Erythroblast (primary cell): ENCODE data around the gene FBLN7.

ENCODE experiments used
- GATA1 ChIP-seq: IDR thresholded peaks from 2 replicates; pipeline ENCODE4 v1.6.1; 2011; ENCODE audit warnings: low read depth, mild to moderate bottlenecking, control low read depth, low read length, moderate library complexity
- POLR2A ChIP-seq: IDR thresholded peaks from 2 replicates; pipeline ENCODE4 v1.6.1; 2011; ENCODE audit warnings: mild to moderate bottlenecking, low read length

DNA sequence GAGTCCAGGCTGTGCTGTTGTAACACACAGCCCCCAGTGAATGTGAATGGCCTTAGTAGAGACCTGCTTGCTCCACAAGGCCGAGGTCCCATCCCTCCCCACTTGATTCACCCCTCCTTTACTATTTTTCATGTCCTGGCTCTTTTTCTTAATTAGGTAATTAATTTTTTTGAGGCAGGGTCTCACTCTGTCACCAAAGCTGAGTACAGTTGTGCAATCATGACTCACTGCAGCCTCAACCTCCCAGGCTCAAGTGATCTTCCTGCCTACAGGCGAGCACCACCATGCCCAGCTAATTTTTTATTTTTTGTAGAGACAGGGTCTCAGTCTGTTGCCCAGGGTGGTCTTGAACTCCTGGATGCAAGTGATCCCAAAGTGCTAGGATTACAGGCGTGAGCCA lies 19.3 kb downstream of the FBLN7 start:
- TF ChIP-seq POLR2A (no peak), GATA1 (no peak)
